Nephron progenitor cell (in vitro differentiated cells): ENCODE data around the gene PLCB4.
A peak's percentile ranks its signal among the peaks of the same experiment; 100 is the strongest.

Source experiments
- DNase-seq: peaks from one replicate; pipeline ENCODE4 v3.0.0; 2021
- H3K27ac Mint-ChIP-seq: 2 replicates; pipeline ENCODE4 v1.8.0; 2021; ENCODE audit warnings: mild to moderate bottlenecking, moderate library complexity, mixed read lengths
- H3K27me3 Mint-ChIP-seq: 2 replicates; pipeline ENCODE4 v1.8.0; 2021; ENCODE audit warnings: mild to moderate bottlenecking, low read depth, mixed read lengths; ENCODE audit not compliant: poor library complexity
- H3K36me3 Mint-ChIP-seq: 2 replicates; pipeline ENCODE4 v1.8.0; 2021; ENCODE audit warnings: low read depth, mixed read lengths
- H3K4me1 Mint-ChIP-seq: 2 replicates; pipeline ENCODE4 v1.8.0; 2021; ENCODE audit warnings: mixed read lengths
- H3K4me3 Mint-ChIP-seq: 2 replicates; pipeline ENCODE4 v1.8.0; 2021; ENCODE audit warnings: mild to moderate bottlenecking, moderate library complexity, mixed read lengths
- H3K9me3 Mint-ChIP-seq: 2 replicates; pipeline ENCODE4 v1.8.0; 2021; ENCODE audit warnings: mild to moderate bottlenecking, moderate library complexity, mixed read lengths
- TF ChIP-seq, protein P1 (sequence below): fragments of 200-600 bp; sonication (generic); IDR thresholded peaks from 2 replicates; pipeline ENCODE4 v1.5.0; 2021; ENCODE audit warnings: antibody characterized with exemption

Gene PLCB4

DNA sequence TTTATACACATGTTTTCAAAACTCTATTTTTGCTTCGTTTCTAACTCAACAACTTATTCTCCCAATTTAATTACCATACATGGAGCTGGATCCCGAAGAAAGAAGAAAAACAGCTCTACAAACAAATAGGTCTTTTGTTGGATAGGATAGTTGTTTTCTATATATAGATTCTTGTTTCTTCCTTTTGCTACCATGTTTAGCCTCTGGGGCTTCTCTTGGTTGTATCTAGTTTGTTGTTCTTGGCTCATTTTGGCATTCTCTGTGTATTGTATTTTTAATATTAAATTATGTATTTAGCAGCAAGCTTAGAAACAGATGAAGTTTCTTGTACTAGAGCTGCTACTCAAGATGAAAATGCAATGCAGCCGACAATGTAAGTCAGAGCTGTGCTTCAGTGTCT, 60.9 kb downstream of the PLCB4 start:
- no peak for DNase-seq
- peaks cover 79% of the 10 kb centered on the region for H3K36me3 Mint-ChIP-seq
- H3K9me3 Mint-ChIP-seq, result peaks cover 40% of the 10 kb centered on the region
- TF ChIP-seq, protein P1, sequence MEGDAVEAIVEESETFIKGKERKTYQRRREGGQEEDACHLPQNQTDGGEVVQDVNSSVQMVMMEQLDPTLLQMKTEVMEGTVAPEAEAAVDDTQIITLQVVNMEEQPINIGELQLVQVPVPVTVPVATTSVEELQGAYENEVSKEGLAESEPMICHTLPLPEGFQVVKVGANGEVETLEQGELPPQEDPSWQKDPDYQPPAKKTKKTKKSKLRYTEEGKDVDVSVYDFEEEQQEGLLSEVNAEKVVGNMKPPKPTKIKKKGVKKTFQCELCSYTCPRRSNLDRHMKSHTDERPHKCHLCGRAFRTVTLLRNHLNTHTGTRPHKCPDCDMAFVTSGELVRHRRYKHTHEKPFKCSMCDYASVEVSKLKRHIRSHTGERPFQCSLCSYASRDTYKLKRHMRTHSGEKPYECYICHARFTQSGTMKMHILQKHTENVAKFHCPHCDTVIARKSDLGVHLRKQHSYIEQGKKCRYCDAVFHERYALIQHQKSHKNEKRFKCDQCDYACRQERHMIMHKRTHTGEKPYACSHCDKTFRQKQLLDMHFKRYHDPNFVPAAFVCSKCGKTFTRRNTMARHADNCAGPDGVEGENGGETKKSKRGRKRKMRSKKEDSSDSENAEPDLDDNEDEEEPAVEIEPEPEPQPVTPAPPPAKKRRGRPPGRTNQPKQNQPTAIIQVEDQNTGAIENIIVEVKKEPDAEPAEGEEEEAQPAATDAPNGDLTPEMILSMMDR, result no peak
- H3K4me1 Mint-ChIP-seq, result peaks cover 18% of the 10 kb centered on the region
- H3K27ac Mint-ChIP-seq, result no peak overlapping the region
- no peak overlapping the region for H3K4me3 Mint-ChIP-seq
- no peaks in the 10 kb centered on the region for H3K27me3 Mint-ChIP-seq

DNA sequence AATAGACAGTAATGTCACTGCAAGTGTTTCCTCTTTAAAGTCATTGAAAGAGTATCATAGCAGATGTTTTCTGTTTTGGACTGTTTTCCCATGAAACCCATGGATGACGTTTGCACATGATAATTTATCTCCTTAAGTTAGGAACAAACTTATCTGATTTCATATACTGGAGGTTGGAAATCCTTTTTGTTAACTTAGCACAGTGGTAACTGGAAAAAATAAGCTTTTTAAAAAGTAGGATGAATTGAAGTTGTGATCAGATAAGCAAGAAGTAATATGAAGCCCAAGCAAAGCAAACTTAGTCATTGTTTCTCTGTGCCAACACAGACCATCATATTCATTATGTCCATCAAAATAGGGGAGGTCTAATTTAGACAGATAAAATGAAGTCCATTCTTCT, 61.6 kb downstream of the PLCB4 start:
- H3K27ac Mint-ChIP-seq, result no peak overlapping the region
- no peaks in the 10 kb centered on the region for H3K27me3 Mint-ChIP-seq
- H3K4me3 Mint-ChIP-seq, result no peak overlapping the region
- peaks cover 79% of the 10 kb centered on the region for H3K36me3 Mint-ChIP-seq
- no peak for DNase-seq
- TF ChIP-seq, protein P1, result no peak
- peaks cover 22% of the 10 kb centered on the region for H3K4me1 Mint-ChIP-seq
- peaks cover 40% of the 10 kb centered on the region for H3K9me3 Mint-ChIP-seq

DNA sequence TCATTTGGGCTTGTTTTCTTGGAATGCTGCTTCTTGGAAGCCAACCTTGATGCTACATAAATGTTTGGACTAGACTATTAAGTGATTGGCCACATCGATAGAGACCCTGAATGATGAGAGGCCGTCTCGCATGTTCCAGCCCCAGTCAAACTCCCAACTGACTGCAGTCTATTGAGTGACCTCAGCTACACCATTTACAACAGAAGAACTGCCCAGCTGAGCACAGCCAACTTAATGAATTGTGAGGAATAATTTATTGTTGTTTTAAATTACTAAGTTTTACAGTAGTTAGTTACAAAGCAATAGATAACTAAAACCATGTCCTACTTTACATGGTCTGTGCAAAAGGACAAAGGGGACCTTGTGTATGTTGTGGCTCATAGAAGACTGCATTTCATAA, 63.0 kb downstream of the PLCB4 start:
- no peak overlapping the region for H3K27ac Mint-ChIP-seq
- H3K4me1 Mint-ChIP-seq, result peaks cover 19% of the 10 kb centered on the region
- no peaks in the 10 kb centered on the region for H3K27me3 Mint-ChIP-seq
- TF ChIP-seq, protein P1, result no peak
- peaks cover 40% of the 10 kb centered on the region for H3K9me3 Mint-ChIP-seq
- DNase-seq, result no peak
- H3K4me3 Mint-ChIP-seq, result no peak overlapping the region
- H3K36me3 Mint-ChIP-seq, result peaks cover 80% of the 10 kb centered on the region

DNA sequence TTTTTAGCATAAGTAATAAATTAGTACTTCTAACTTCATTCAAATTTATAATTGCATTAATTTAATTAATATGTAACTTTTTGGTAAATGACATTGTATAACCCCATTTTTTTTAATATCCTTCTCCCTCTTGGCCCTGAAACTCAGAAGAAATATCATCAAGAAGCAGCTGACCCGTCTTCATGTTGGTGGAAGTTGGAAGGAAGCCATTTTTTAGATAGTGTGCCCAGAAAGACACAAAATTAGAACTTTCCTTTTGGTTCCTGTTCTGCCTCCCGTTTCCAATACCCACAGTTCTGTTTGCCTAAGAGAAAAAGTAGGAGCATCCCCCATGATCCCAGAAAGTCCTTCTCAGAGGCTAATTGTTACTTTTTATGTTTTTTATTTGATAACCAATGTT, 65.5 kb downstream of the PLCB4 start:
- H3K27ac Mint-ChIP-seq, result no peak overlapping the region
- peaks cover 76% of the 10 kb centered on the region for H3K36me3 Mint-ChIP-seq
- H3K4me1 Mint-ChIP-seq, result peaks cover 20% of the 10 kb centered on the region
- H3K9me3 Mint-ChIP-seq, result peaks cover 44% of the 10 kb centered on the region
- TF ChIP-seq, protein P1, result no peak
- no peak for DNase-seq
- H3K27me3 Mint-ChIP-seq, result no peaks in the 10 kb centered on the region
- no peak overlapping the region for H3K4me3 Mint-ChIP-seq

DNA sequence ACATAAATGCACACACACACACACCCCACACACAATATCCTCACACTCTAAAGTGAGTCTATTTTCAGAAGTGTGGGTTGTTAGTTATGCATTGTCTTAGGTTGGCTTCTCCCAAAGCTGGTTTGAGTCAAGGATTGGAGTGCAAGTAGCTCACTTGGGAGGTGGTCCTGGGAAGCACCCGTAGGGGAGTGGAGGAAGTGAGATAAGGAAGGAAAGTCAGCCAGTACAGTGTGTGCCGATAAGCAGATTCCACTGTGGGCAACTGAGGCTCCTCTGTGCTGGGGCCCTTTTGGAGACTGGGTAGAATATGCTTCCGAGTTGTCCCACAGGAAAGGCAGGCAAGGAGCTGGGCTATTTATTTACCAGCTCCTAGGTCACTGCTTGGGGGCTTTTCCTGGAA, 67.2 kb downstream of the PLCB4 start:
- peaks cover 26% of the 10 kb centered on the region for H3K4me1 Mint-ChIP-seq
- peaks cover 38% of the 10 kb centered on the region for H3K9me3 Mint-ChIP-seq
- DNase-seq, result no peak
- TF ChIP-seq, protein P1, result no peak
- H3K36me3 Mint-ChIP-seq, result peaks cover 69% of the 10 kb centered on the region
- H3K27me3 Mint-ChIP-seq, result no peaks in the 10 kb centered on the region
- H3K27ac Mint-ChIP-seq, result no peak overlapping the region
- H3K4me3 Mint-ChIP-seq, result no peak overlapping the region

DNA sequence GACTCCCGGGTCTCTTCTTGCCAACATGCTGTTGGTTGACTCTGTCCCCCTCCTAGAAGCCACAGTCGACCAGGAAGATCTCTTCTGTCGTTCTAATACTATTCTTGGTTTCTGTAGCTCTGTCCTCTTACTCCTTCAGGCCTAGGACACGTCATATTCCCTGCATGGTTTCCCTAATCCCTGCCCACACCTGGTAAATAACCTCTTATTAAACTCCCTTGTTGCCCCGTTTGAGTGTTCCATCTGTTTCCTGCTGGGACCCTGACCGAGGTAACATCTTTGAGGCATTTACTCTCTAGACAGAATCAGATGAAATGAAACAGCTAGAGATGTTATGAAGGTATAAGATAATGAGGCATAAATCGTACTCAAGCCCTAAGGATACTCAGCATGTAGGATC, 68.1 kb downstream of the PLCB4 start:
- no peak for DNase-seq
- no peak overlapping the region for H3K4me3 Mint-ChIP-seq
- TF ChIP-seq, protein P1, result no peak
- H3K36me3 Mint-ChIP-seq, result peaks cover 69% of the 10 kb centered on the region
- H3K27ac Mint-ChIP-seq, result peak overlapping the region; percentile 31
- H3K27me3 Mint-ChIP-seq, result no peaks in the 10 kb centered on the region
- peaks cover 35% of the 10 kb centered on the region for H3K4me1 Mint-ChIP-seq
- peaks cover 29% of the 10 kb centered on the region for H3K9me3 Mint-ChIP-seq
